HS-5 (cell line): ENCODE measurements around the gene MICAL3.
"Not testable (repeated sequence)": the region's sequence is repeated elsewhere in the genome, so short reads cannot be mapped to it uniquely, and the experiment has no call there.

Experiments used
- DNase-seq: peaks from one replicate; pipeline ENCODE4 v3.0.0-alpha.2; 2012; ENCODE audit warnings: low read depth

Gene MICAL3

GRCh38 chr22:17998913-17999312 is 25.4 kb downstream of the MICAL3 start:
- no peak for DNase-seq

DNA sequence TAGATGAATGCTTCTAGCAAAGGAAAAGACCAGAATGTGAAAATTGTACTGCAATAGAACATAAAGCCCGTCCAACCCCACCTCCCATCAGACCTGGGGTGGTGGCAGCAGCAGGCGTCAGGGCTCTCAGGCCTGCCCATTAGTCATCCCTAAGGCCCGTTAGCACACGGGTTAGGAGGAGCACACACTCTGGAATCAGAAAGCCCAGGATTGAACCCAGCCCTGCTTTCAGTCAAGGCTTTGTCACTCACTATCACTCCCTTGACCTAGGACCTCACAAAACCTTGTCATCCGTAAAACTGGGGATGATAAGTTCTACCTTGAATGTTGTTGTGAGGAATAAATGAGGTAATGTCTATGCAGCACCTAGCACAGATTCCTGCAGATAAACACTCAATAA is 26.9 kb downstream of the MICAL3 start:
- DNase-seq: no peak

DNA sequence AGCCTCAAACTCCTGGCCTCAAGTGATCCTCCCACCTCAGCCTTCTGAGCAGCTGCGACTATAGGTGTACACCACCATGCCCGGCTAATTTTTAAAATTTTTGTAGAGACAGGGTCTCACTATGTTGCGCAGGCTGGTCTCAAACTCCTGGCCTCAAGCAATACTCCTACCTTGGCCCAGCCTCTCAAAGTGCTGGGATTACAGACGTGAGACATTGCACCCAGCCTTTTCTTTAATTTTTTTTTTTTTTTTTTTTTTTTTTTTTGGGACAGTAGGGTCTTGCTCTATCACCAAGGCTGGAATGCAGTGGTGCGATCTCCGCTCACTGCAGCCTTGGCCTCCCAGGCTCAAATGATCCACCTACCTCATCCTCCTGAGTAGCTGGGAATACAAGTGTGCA is 29.1 kb downstream of the MICAL3 start:
- DNase-seq: not testable (repeated sequence)

DNA sequence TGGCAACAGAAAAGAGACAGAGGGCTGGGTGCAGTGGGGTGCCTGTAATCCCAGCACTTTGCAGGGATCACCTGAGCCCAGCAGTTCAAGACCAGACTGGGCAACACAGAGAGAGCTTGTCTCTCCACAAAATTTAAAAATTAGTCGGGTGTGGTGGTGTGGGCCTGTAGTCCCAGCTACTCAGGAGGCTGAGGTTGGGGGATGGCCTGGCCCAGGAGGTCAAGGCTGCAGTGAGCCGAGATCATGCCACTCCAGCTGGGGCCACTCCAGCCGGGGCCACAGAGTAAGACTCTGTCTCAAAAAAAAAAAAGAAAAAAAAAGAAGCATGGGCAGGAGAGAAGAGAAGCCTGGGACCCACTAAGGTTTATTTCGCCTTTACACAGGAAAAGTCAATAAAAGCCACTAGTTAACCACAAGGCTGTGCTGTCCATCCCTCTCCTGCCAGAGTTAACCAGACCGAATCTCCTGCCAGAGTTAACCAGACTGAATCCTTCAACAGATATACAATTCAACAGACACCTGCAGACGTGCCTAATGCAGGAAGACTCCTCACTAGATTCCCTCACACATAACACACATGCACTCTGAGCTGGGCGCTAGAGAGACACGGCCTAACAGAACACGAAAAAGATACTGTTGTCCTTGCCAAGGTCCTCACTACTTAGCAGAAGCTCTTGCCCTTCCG is 29.8 kb downstream of the MICAL3 start:
- no peak for DNase-seq

DNA sequence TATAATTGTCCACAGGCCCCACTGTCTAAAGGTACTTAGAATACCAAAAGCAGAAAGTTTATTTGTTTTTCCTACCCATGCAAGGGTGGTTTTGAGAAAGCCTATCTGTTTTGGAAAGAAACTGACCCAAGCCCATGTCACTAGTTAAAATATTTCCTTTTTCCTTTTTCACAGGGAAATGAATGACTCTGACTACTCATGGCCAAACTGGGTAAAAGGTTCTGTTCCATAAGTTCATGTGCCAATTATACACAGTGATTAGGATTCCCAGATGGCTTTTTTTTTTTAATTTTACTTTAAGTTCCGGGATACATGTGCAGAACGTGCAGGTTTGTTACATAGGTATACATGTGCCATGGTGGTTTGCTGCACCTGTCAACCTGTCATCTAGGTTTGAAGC is 31.4 kb downstream of the MICAL3 start:
- not testable (repeated sequence) for DNase-seq

GRCh38 chr22:17991992-17992391 is 32.4 kb downstream of the MICAL3 start:
- not testable (repeated sequence) for DNase-seq

- DNase-seq: no peak
These were observed 33.4 kb downstream of the MICAL3 start for GRCh38 chr22:17990942-17991341.

GRCh38 chr22:17990147-17990546 is 34.2 kb downstream of the MICAL3 start:
- DNase-seq: no peak

DNA sequence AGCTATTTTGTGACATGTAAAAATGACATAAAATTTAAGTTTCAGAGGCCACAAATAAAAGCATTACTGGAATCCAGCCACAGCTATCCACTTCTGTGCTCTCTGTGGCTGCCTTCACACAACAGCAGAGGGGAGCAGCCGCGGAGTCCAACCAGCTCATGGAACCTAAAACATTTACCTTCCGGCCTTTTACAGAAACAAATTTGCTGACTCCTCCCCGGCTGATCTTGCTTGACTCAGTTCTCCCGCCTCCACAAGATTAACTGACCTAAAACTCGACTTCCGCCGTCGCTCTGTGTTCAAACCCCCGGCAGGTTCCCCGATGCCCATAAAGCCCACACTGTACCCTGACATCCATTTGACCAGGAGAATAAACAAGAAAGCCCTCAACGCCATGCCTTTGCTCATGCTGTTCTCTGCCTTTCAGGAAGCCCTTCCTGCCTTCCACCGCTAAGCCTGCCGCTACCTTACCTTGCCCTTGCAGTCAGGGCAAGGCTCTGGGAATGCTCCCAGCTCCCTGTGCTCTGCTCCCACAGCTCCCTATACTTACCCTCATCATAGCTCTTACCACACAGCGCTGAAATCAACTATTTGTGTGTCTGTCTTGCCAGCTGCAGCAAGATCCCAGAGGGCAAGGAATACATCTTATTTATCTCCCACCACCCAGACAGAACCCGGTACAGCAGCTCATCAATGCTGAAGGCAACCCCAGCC is 35.4 kb downstream of the MICAL3 start:
- no peak for DNase-seq

DNA sequence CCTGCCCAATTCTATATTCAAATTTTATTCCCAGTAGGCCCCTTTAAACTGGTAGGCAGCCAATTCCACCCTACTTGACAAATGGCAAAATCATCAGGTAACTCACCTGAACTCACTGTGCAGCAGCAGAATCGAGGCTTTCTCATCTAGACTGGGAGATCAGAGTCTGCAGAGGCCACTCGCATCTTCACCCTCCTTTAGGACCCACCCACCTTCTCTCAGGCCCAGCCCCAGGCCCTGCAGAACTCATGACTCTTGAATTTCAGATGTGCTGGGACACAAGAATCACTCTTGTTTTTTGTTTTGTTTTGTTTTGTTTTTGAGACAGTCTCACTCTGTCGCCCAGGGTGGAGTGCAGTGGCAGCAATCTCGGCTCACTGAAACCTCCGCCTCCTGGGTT is 38.8 kb downstream of the MICAL3 start:
- DNase-seq: no peak

DNA sequence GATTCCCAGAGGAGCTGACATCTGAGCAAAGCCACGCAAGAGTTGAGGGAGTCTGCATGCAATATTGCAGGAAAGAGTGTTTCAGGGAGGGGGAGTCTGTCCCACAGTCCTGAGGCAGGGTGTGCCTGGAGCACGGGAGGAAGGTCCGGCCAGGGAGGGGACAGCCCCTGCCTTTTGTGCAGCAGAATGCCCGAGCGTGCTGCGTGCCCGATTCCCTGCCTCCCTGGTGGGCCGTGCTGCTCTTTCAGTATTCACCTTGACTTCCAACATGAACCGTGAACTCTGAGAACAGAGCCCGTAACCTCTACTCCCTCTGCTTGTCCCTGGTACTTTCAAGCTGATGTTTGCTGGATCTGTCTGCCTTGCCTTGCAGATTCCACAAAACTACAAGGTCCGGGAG is 39.3 kb downstream of the MICAL3 start:
- not testable (repeated sequence) for DNase-seq

GRCh38 chr22:17984114-17984513 is 40.2 kb downstream of the MICAL3 start:
- no peak for DNase-seq

- DNase-seq: no peak
These were observed 41.7 kb downstream of the MICAL3 start for GRCh38 chr22:17982572-17983141.

- DNase-seq: no peak
These were observed 42.9 kb downstream of the MICAL3 start for GRCh38 chr22:17981497-17981896.

- no peak for DNase-seq
These were observed 43.7 kb downstream of the MICAL3 start for GRCh38 chr22:17980638-17981051.

GRCh38 chr22:17980015-17980590 is 44.3 kb downstream of the MICAL3 start:
- DNase-seq: no peak

DNA sequence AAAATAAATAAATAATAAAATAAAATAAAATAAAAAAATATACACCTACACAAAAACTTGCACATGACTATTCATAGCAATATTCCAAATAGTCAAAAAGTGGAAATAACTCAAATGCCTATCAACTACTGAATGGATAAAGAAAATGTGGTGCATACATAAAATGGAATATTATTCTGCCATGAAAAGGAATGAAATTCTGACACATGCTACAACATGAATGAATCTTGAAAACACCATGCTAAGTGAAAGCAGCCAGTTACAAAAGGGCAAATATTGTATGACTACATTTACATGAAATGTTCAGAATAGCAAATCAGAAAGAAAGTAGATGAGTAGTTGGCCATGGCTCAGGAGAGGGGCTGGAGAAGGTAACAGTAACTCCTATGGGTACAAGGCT is 46.3 kb downstream of the MICAL3 start:
- no peak for DNase-seq

DNA sequence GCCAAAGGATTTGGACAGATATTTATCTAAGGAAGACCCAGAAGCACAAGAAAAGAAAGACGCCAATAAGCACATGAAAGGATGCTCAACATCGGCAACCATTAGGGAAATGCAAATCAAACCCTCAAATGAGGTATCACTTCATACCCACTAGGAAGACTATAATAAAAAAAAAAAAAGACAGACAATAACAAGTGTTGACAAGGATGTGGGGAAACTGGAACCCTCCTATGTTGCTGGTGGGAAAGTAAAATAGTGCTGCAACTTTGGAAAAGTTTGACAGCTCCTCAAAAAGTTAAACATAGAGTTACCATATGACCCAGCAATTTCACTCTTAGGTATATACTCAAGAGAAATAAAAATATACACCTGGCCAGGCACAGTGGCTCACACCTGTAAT is 47.0 kb downstream of the MICAL3 start:
- no peak for DNase-seq

- no peak for DNase-seq
These were observed 48.2 kb downstream of the MICAL3 start for GRCh38 chr22:17976121-17976520.

DNA sequence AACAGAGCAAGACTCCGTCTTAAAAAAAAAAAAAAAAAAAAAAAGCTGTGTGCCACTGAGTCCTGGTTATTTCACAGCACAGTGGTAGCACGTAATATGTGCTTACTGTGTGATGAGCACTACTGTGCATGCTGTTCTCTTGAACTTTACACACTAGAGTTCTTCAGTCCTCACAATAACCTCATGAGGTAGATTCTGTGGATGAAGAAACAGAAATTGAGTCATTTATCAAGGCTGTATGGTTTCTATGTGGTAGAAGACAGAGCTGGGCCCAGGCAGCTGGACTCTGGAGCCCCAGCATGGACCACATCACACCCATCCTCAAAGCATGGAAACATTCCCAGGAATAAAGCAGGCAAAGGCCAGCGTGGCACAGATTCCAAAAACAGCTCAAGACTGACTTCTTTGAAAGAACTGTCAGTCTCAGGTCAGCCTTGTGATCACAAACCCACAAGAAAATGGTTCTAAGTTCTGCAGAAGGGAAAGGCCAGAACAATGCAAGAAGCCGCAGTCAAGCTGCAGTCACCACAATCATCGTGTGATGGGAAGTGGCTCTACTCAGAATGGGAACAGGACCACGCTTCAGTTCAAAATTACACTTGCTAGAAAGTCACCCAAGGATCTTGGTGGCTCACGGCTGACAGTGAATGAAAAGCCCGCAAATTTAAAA is 49.5 kb downstream of the MICAL3 start:
- no peak for DNase-seq

DNA sequence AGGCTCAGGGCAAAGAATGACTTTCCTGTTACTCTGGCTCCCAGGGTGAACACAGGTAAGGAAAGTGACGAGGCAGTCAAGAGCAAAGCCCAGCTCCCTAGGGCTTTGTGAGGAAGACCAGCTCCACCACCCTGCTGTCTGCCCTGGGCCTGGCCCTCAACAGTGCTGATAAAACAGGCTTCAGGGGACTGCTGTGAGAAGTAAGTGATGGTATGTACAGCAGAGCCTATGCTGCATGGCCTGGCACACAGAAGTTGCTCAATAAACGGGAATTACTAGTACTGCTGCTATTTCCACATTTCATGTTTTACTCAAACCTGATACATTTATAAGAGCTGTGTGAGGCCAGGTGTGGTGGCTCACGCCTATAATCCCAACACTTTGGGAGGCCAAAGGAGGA is 50.3 kb downstream of the MICAL3 start:
- DNase-seq: no peak

DNA sequence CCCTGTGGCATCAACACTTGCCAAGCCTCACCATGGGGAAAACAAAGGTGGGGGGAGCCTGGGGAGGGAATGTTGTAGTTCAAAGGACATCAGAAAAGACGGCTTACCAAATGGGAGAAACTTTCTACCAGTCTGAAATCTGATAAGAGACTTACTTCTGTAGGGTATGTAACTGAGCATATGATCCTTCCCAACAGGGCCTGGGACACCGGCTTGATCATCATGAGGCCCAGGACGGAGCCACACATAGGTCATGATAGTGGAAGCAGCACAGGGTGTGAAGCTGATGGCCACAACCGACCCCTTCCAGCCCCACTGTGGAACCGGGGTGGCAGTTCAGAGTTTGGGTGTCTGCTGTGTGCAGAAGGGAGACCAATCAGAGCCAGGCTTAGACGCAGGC is 51.1 kb downstream of the MICAL3 start:
- no peak for DNase-seq
